ENCODE measurements around the gene TLR2. TPM values are rescaled to one million over a fixed set of nuclear protein-coding genes. Genes with fewer than 3 reads are reported as not detected.

The TLR2 gene, protein sequence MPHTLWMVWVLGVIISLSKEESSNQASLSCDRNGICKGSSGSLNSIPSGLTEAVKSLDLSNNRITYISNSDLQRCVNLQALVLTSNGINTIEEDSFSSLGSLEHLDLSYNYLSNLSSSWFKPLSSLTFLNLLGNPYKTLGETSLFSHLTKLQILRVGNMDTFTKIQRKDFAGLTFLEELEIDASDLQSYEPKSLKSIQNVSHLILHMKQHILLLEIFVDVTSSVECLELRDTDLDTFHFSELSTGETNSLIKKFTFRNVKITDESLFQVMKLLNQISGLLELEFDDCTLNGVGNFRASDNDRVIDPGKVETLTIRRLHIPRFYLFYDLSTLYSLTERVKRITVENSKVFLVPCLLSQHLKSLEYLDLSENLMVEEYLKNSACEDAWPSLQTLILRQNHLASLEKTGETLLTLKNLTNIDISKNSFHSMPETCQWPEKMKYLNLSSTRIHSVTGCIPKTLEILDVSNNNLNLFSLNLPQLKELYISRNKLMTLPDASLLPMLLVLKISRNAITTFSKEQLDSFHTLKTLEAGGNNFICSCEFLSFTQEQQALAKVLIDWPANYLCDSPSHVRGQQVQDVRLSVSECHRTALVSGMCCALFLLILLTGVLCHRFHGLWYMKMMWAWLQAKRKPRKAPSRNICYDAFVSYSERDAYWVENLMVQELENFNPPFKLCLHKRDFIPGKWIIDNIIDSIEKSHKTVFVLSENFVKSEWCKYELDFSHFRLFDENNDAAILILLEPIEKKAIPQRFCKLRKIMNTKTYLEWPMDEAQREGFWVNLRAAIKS
- total RNA-seq (2012; rRNA removed) (under 0.01 TPM in 2 replicates), polyA plus RNA-seq (2012; rRNA removed) (0.03 TPM in 1 of 2 replicates, not detected in the other), Bru-seq, nascent RNA (percentile 11 among the genes with signal in this experiment), BruChase-seq, experiment 1, labeled RNA remaining after a 6-hour chase (percentile 7 among the genes with signal in this experiment), BruChase-seq, experiment 2, labeled RNA remaining after a 2-hour chase (not detected)
- polyA plus RNA-seq (2012; cell fraction: cytosol; rRNA removed), result 0.01 TPM in 1 of 2 replicates, not detected in the other
- 0.03 and 0.09 TPM in 2 replicates for polyA plus RNA-seq (2012; cell fraction: nucleus; rRNA removed; ENCODE audit: low replicate concordance)
- long read RNA-seq, result 0 reads

- H4K5ac ChIP-seq (ENCODE audit: low read depth, low read length), result no peak within 1 kb of the TSS
- no peak within 1 kb of the TSS for H3K9ac ChIP-seq (ENCODE audit: low read depth, low read length)
- no peak within 1 kb of the TSS for H3K27ac ChIP-seq (ENCODE audit: insufficient read depth, low read length)
- H2BK5ac ChIP-seq (ENCODE audit: low read depth, low read length, poor library complexity, severe bottlenecking), result no peak within 1 kb of the TSS
- no peaks in the 10 kb centered on the region for H3K79me1 ChIP-seq (ENCODE audit: low read depth in 1 of 2, low read length in 2 of 2)
- peak within 1 kb of the TSS; percentile 80 for H3K4me2 ChIP-seq (ENCODE audit: low read depth, low read length)
- H3K27me3 ChIP-seq (ENCODE audit: control insufficient read depth, insufficient read depth, low read length), result peaks cover 31% of the 10 kb centered on the region
- no peak within 1 kb of the TSS for H4K8ac ChIP-seq (ENCODE audit: low read depth in 2 of 2, low read length in 2 of 2)
- dilution Hi-C loops (cut with HindIII; ENCODE audit: low sequenced_read_pairs, unreplicated experiment) (no loop called here), intact Hi-C loops (cut with micrococcal nuclease) (no loop called here), in situ Hi-C loops (cut with MboI; ENCODE audit: low sequenced_read_pairs) (no loop called here)
- H2BK15ac ChIP-seq (ENCODE audit: low read depth, low read length), result no peak within 1 kb of the TSS
- ChIA-PET POLR2A (ENCODE audit: unreplicated experiment) (no interaction called here), CTCF (no interaction called here)
- H2AFZ ChIP-seq (replicated peaks; ENCODE audit: low read length, poor library complexity), result peak within 1 kb of the TSS; percentile 79
- H4K91ac ChIP-seq (ENCODE audit: insufficient read depth, low read depth, low read length), result no peak within 1 kb of the TSS
- H2AK5ac ChIP-seq (ENCODE audit: low read depth, low read length), result no peak within 1 kb of the TSS
- BruUV-seq (replicated peaks), result no TSS peak
- H3K23ac ChIP-seq (ENCODE audit: low read depth, low read length), result no peak within 1 kb of the TSS
- no peaks in the 10 kb centered on the region for H3K36me3 ChIP-seq (ENCODE audit: control insufficient read depth, insufficient read depth, low read length)
- no peaks in the 10 kb centered on the region for H3K4me1 ChIP-seq (ENCODE audit: control insufficient read depth, insufficient read depth, low read length)
- H3K14ac ChIP-seq (replicated peaks; ENCODE audit: low read depth, low read length), result no peak within 1 kb of the TSS
- DNase-seq, result no peak
- no peak within 1 kb of the TSS for H2AK9ac ChIP-seq (replicated peaks; ENCODE audit: low read depth, low read length, poor library complexity)
- no peak within 1 kb of the TSS for H3K56ac ChIP-seq (ENCODE audit: extremely low read depth, insufficient read depth, low read length)
- ATAC-seq (ENCODE audit: low read depth), result peak; percentile 71
- H3K4ac ChIP-seq (ENCODE audit: low read depth, low read length), result no peak within 1 kb of the TSS
- peak within 1 kb of the TSS; percentile 35 for H3K4me3 ChIP-seq (ENCODE audit: insufficient read depth, low read depth, low read length)
- TF ChIP-seq, protein P1, sequence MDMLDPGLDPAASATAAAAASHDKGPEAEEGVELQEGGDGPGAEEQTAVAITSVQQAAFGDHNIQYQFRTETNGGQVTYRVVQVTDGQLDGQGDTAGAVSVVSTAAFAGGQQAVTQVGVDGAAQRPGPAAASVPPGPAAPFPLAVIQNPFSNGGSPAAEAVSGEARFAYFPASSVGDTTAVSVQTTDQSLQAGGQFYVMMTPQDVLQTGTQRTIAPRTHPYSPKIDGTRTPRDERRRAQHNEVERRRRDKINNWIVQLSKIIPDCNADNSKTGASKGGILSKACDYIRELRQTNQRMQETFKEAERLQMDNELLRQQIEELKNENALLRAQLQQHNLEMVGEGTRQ (IDR thresholded peaks at IDR 0.05; ENCODE audit: low read depth, low read length), result 0 out of 2 replicates have a peak, but pooled peaks have one; percentile 32
- no peak for TF ChIP-seq NFE2L2 (IDR thresholded peaks at IDR 0.05; ENCODE audit: low read depth, low read length)
- H3K18ac ChIP-seq (ENCODE audit: low read depth, low read length), result no peak within 1 kb of the TSS
- 4% methylated on average over 34 of the region's 75 CpGs; no CpG with 5 or more reads in 1 of the 2 experiments for WGBS, 2 experiments (ENCODE audit: extremely low coverage in 2 of 2, insufficient read length in 1 of 2)
- H3K9me1 ChIP-seq (ENCODE audit: insufficient read depth, low read length), result no peaks in the 10 kb centered on the region
- H3K9me3 ChIP-seq (ENCODE audit: control insufficient read depth, insufficient read depth, low read length), result peaks cover 5% of the 10 kb centered on the region
- no peak within 1 kb of the TSS for H2BK20ac ChIP-seq (ENCODE audit: low read depth, low read length)
- no peak within 1 kb of the TSS for H2BK120ac ChIP-seq (ENCODE audit: low read depth, low read length)
- no peaks in the 10 kb centered on the region for H4K20me1 ChIP-seq (ENCODE audit: insufficient read depth, low read length)
These were observed at the start of gene TLR2 for GRCh38 chr4:153684182-153684970. TSS of gene TLR2 (plus strand) at chr4:153684280. CDS start at chr4:153702908, 18,628 bp downstream.

Data from IMR-90 (cell line).